ENCODE data around the gene IGSF8. TPM values are rescaled to one million over a fixed set of nuclear protein-coding genes. Genes with fewer than 3 reads are reported as not detected.

IGSF8 gene
- polyA plus RNA-seq, 2 of the 4 experiments (the other 2 are of a cell fraction), result 7.3 to 7.8 TPM

GRCh38 chr1:160082926-160083325, 15.5 kb downstream of the IGSF8 start:
- WGBS (ENCODE audit: missing lambda C conversion rate), result 31% methylated on average over 2 of the region's 3 CpGs
- CTCF ChIA-PET, result interaction anchor here (0.8 to 16.8 kb wide), 11 partner anchors 8 to 302 kb away, joined by 3 to 409 read pairs (median 3); partner anchors contain the start of genes DUSP23 and KCNJ10

More at GRCh38 chr1:160082926-160083325, 15.5 kb downstream of the IGSF8 start:
- Histone ChIP-seq H3K4me3 (no peak overlapping the region; the same call in 2 of the 3 replicates), H3K4me2 (no peak overlapping the region; the same call in 2 of the 3 replicates), H3K27ac (no peak overlapping the region), H3K9me3 (no peaks in the 10 kb centered on the region), H3K4me1 (0 out of 3 replicates have a peak, but pooled peaks cover 2% of the 10 kb centered on the region)
- ATAC-seq, result no peak
- TF ChIP-seq NR3C1 (IDR thresholded peaks at IDR 0.05) (no peak), REST (IDR thresholded peaks at IDR 0.05) (no peak), MAZ (IDR thresholded peaks at IDR 0.05; ENCODE audit: borderline replicate concordance, low read depth, low read length) (no peak), NPAS2 (CRISPR knock-in tag; IDR thresholded peaks at IDR 0.05; ENCODE audit: borderline replicate concordance) (no peak), EHMT2 (IDR thresholded peaks at IDR 0.05; ENCODE audit: low read depth) (no peak), MAFK (IDR thresholded peaks at IDR 0.05; ENCODE audit: partially characterized antibody) (no peak), CEBPB (IDR thresholded peaks at IDR 0.05) (no peak), ZC3H11A (IDR thresholded peaks at IDR 0.05) (no peak), BCL3 (IDR thresholded peaks at IDR 0.05) (no peak), KDM5A (IDR thresholded peaks at IDR 0.05) (no peak), PBX3 (IDR thresholded peaks at IDR 0.05) (no peak), NFE2L2 (conservative IDR thresholded peaks at IDR 0.05; ENCODE audit: low read length) (no peak), POLR2A (IDR thresholded peaks at IDR 0.05; ENCODE audit: low read length) (no peak), HMGXB4 (CRISPR knock-in tag; IDR thresholded peaks at IDR 0.05; ENCODE audit: borderline replicate concordance) (no peak), MAX (IDR thresholded peaks at IDR 0.05) (no peak)
- FAIRE-seq, result no peak
- no peak for DNase-seq (ENCODE audit: low read depth in 1 of 2, low spot score in 1 of 2)
- POLR2A ChIA-PET, result no interaction called here

All from A549 (cell line).